Trophoblast cell (in vitro differentiated cells and primary cell): Measurements from ENCODE around the gene RAD51B.

Experiments used
- DNase-seq, 2 donors: peaks; one replicate each; pipeline ENCODE4 v3.0.0-alpha.2; 2016
- H2AFZ ChIP-seq: 2 replicates; pipeline ENCODE4 v1.6.1; 2013; ENCODE audit warnings: low read length, moderate library complexity, mild to moderate bottlenecking; ENCODE audit not compliant: insufficient read depth, poor library complexity
- H2AK5ac ChIP-seq: 2 replicates; pipeline ENCODE4 v1.6.1; 2013; ENCODE audit warnings: mild to moderate bottlenecking, low read length
- H2BK120ac ChIP-seq: 2 replicates; pipeline ENCODE4 v1.6.1; 2013; ENCODE audit warnings: low read length, mild to moderate bottlenecking, moderate library complexity; ENCODE audit not compliant: insufficient read depth, poor library complexity
- H2BK12ac ChIP-seq: 2 replicates; pipeline ENCODE4 v1.6.1; 2013; ENCODE audit warnings: mild to moderate bottlenecking, low read length, moderate library complexity
- H2BK5ac ChIP-seq: 2 replicates; pipeline ENCODE4 v1.6.1; 2013; ENCODE audit warnings: low read length, low read depth, moderate library complexity, mild to moderate bottlenecking; ENCODE audit not compliant: poor library complexity
- H3K14ac ChIP-seq: 2 replicates; pipeline ENCODE4 v1.6.1; 2013; ENCODE audit warnings: mild to moderate bottlenecking, low read length
- H3K18ac ChIP-seq: 2 replicates; pipeline ENCODE4 v1.6.1; 2013; ENCODE audit warnings: mild to moderate bottlenecking, low read length
- H3K23ac ChIP-seq: 2 replicates; pipeline ENCODE4 v1.6.1; 2013; ENCODE audit warnings: low read length
- H3K27ac ChIP-seq: 2 replicates; pipeline ENCODE4 v1.5.1; 2013; ENCODE audit warnings: low read depth, mild to moderate bottlenecking, inconsistent platforms, low read length, moderate library complexity
- H3K27me3 ChIP-seq: 2 replicates; pipeline ENCODE4 v1.6.1; 2013; ENCODE audit warnings: inconsistent platforms, mild to moderate bottlenecking, low read length, moderate library complexity; ENCODE audit not compliant: insufficient read depth
- H3K36me3 ChIP-seq, 2 experiments: 1 replicate in 1 of 2; 2 replicates in 1 of 2; pipeline ENCODE4 v1.6.1; 2013; ENCODE audit warnings: low read length in 2 of 2, mild to moderate bottlenecking in 2 of 2, moderate library complexity in 1 of 2; ENCODE audit not compliant: insufficient read depth in 2 of 2, control insufficient read depth in 1 of 2
- H3K4ac ChIP-seq: 2 replicates; pipeline ENCODE4 v1.6.1; 2013; ENCODE audit warnings: low read depth, mild to moderate bottlenecking, low read length, moderate library complexity
- H3K4me1 ChIP-seq, 2 experiments: 1 replicate in 1 of 2; 2 replicates in 1 of 2; pipeline ENCODE4 v1.6.1; 2013; ENCODE audit warnings: low read length in 2 of 2, mild to moderate bottlenecking in 2 of 2, moderate library complexity in 1 of 2; ENCODE audit not compliant: insufficient read depth in 2 of 2, control insufficient read depth in 1 of 2
- H3K4me2 ChIP-seq: 2 replicates; pipeline ENCODE4 v1.6.1; 2013; ENCODE audit warnings: inconsistent platforms, mild to moderate bottlenecking, low read length, moderate library complexity
- H3K4me3 ChIP-seq: 2 replicates; pipeline ENCODE4 v1.5.1; 2013; ENCODE audit warnings: mild to moderate bottlenecking, low read depth, low read length, inconsistent platforms
- H3K79me1 ChIP-seq: one replicate; pipeline ENCODE4 v1.6.1; 2013; ENCODE audit warnings: low read length
- H3K79me2 ChIP-seq: 2 replicates; pipeline ENCODE4 v1.6.1; 2013; ENCODE audit warnings: low read length, mild to moderate bottlenecking; ENCODE audit not compliant: control insufficient read depth, insufficient read depth, poor library complexity
- H3K9ac ChIP-seq: 2 replicates; pipeline ENCODE4 v1.6.1; 2013; ENCODE audit warnings: mild to moderate bottlenecking, low read length
- H3K9me3 ChIP-seq: 2 replicates; pipeline ENCODE4 v1.6.1; 2013; ENCODE audit warnings: low read depth, mild to moderate bottlenecking, control low read depth, inconsistent platforms, low read length; ENCODE audit not compliant: insufficient read depth
- H4K12ac ChIP-seq: 2 replicates; pipeline ENCODE4 v1.6.1; 2013; ENCODE audit warnings: low read depth, mild to moderate bottlenecking, low read length, moderate library complexity
- H4K8ac ChIP-seq: 2 replicates; pipeline ENCODE4 v1.6.1; 2013; ENCODE audit warnings: low read depth, mild to moderate bottlenecking, low read length, moderate library complexity
- H4K91ac ChIP-seq: one replicate; pipeline ENCODE4 v1.6.1; 2013; ENCODE audit warnings: low read depth, mild to moderate bottlenecking, low read length, moderate library complexity
- WGBS: extraction: QIAGEN DNeasy Blood & Tissue Kit; methylation state at CpG from one replicate; pipeline ENCODE4 v1.1.7; 2013; ENCODE audit warnings: missing lambda C conversion rate; ENCODE audit not compliant: insufficient read length, insufficient coverage; ENCODE audit errors: extremely low coverage; 5-methylcytosine and 5-hydroxymethylcytosine counted together

RAD51B gene

GRCh38 chr14:68377006-68377405, 557.4 kb downstream of the RAD51B start:
- H3K79me2 ChIP-seq, result no peaks in the 10 kb centered on the region
- H3K18ac ChIP-seq, result no peak overlapping the region
- no peak overlapping the region for H2AFZ ChIP-seq
- no CpG with 5 or more reads among the region's 1 CpG for WGBS
- H3K27ac ChIP-seq, result no peak overlapping the region
- no peak overlapping the region for H3K9ac ChIP-seq
- no peak overlapping the region for H4K12ac ChIP-seq
- no peak overlapping the region for H2BK5ac ChIP-seq
- no peaks in the 10 kb centered on the region for H3K27me3 ChIP-seq
- H4K91ac ChIP-seq, result peak overlapping the region; percentile 57
- no peak overlapping the region for H2AK5ac ChIP-seq
- H2BK120ac ChIP-seq, result peak overlapping the region; percentile 89
- H3K4me1 ChIP-seq, result peaks cover 4 to 5% of the 10 kb centered on the region in 2 experiments
- no peak overlapping the region for H3K23ac ChIP-seq
- H3K14ac ChIP-seq, result no peak overlapping the region
- H3K79me1 ChIP-seq, result peaks cover 5% of the 10 kb centered on the region
- peak overlapping the region; percentile 62 for H4K8ac ChIP-seq
- H3K4me2 ChIP-seq, result no peak overlapping the region
- H3K36me3 ChIP-seq, result no peaks in the 10 kb centered on the region
- no peak overlapping the region for H3K4me3 ChIP-seq
- H2BK12ac ChIP-seq, result peak overlapping the region; percentile 82
- no peak for DNase-seq
- no peak overlapping the region for H3K4ac ChIP-seq
- H3K9me3 ChIP-seq, result no peaks in the 10 kb centered on the region

- Histone ChIP-seq H2AK5ac (no peak overlapping the region), H3K4me3 (no peak overlapping the region), H2BK120ac (no peak overlapping the region), H3K79me1 (peaks cover 7% of the 10 kb centered on the region), H3K14ac (no peak overlapping the region), H3K18ac (no peak overlapping the region), H3K4me2 (no peak overlapping the region), H2BK5ac (peak overlapping the region; percentile 13), H2BK12ac (peak overlapping the region; percentile 85), H3K36me3 (no peaks in the 10 kb centered on the region), H3K27me3 (no peaks in the 10 kb centered on the region), H3K27ac (no peak overlapping the region), H4K12ac (no peak overlapping the region), H3K4me1 (peaks cover 4 to 6% of the 10 kb centered on the region in 2 experiments), H3K4ac (no peak overlapping the region), H3K9ac (no peak overlapping the region), H3K9me3 (no peaks in the 10 kb centered on the region), H4K8ac (peak overlapping the region; percentile 6), H3K79me2 (no peaks in the 10 kb centered on the region), H3K23ac (no peak overlapping the region), H2AFZ (peak overlapping the region; percentile 50), H4K91ac (peak overlapping the region; percentile 45)
- no CpG with 5 or more reads among the region's 8 CpGs for WGBS
- peak; percentile 90 to 93 for DNase-seq
Observed at GRCh38 chr14:68377459-68377858, 557.9 kb downstream of the RAD51B start.

- no peak overlapping the region for H4K12ac ChIP-seq
- H3K14ac ChIP-seq, result no peak overlapping the region
- no peak for DNase-seq
- WGBS, result no CpG with 5 or more reads among the region's 8 CpGs
- H3K23ac ChIP-seq, result no peak overlapping the region
- no peaks in the 10 kb centered on the region for H3K27me3 ChIP-seq
- H3K79me1 ChIP-seq, result peaks cover 8% of the 10 kb centered on the region
- no peaks in the 10 kb centered on the region for H3K79me2 ChIP-seq
- peak overlapping the region; percentile 93 for H2BK12ac ChIP-seq
- no peak overlapping the region for H3K4ac ChIP-seq
- H2AK5ac ChIP-seq, result no peak overlapping the region
- no peak overlapping the region for H3K4me3 ChIP-seq
- H2AFZ ChIP-seq, result no peak overlapping the region
- no peak overlapping the region for H4K8ac ChIP-seq
- no peak overlapping the region for H2BK120ac ChIP-seq
- no peaks in the 10 kb centered on the region for H3K36me3 ChIP-seq
- no peak overlapping the region for H3K4me2 ChIP-seq
- no peak overlapping the region for H4K91ac ChIP-seq
- H3K27ac ChIP-seq, result no peak overlapping the region
- peaks cover 4 to 6% of the 10 kb centered on the region in 2 experiments for H3K4me1 ChIP-seq
- no peak overlapping the region for H2BK5ac ChIP-seq
- H3K9me3 ChIP-seq, result no peaks in the 10 kb centered on the region
- H3K9ac ChIP-seq, result no peak overlapping the region
- H3K18ac ChIP-seq, result no peak overlapping the region
Observed at GRCh38 chr14:68379510-68380328, 560.1 kb downstream of the RAD51B start.

GRCh38 chr14:68380329-68380741, 560.8 kb downstream of the RAD51B start:
- no CpG with 5 or more reads among the region's 1 CpG for WGBS
- H3K79me2 ChIP-seq, result no peaks in the 10 kb centered on the region
- H2BK120ac ChIP-seq, result peak overlapping the region; percentile 63
- H4K12ac ChIP-seq, result no peak overlapping the region
- no peak for DNase-seq
- no peak overlapping the region for H3K18ac ChIP-seq
- H3K9ac ChIP-seq, result no peak overlapping the region
- peaks cover 8% of the 10 kb centered on the region for H3K79me1 ChIP-seq
- no peak overlapping the region for H2AK5ac ChIP-seq
- H3K27me3 ChIP-seq, result no peaks in the 10 kb centered on the region
- H2BK12ac ChIP-seq, result peak overlapping the region; percentile 75
- H3K4me3 ChIP-seq, result no peak overlapping the region
- H3K14ac ChIP-seq, result no peak overlapping the region
- H3K9me3 ChIP-seq, result no peaks in the 10 kb centered on the region
- H3K23ac ChIP-seq, result no peak overlapping the region
- peaks cover 4 to 6% of the 10 kb centered on the region in 2 experiments for H3K4me1 ChIP-seq
- H4K91ac ChIP-seq, result peak overlapping the region; percentile 43
- no peak overlapping the region for H4K8ac ChIP-seq
- no peak overlapping the region for H2AFZ ChIP-seq
- H2BK5ac ChIP-seq, result peak overlapping the region; percentile 54
- no peak overlapping the region for H3K4ac ChIP-seq
- no peak overlapping the region for H3K27ac ChIP-seq
- no peak overlapping the region for H3K4me2 ChIP-seq
- H3K36me3 ChIP-seq, result no peaks in the 10 kb centered on the region
